ENCODE results near the gene RASA3.

- TF ChIP-seq, protein P1, sequence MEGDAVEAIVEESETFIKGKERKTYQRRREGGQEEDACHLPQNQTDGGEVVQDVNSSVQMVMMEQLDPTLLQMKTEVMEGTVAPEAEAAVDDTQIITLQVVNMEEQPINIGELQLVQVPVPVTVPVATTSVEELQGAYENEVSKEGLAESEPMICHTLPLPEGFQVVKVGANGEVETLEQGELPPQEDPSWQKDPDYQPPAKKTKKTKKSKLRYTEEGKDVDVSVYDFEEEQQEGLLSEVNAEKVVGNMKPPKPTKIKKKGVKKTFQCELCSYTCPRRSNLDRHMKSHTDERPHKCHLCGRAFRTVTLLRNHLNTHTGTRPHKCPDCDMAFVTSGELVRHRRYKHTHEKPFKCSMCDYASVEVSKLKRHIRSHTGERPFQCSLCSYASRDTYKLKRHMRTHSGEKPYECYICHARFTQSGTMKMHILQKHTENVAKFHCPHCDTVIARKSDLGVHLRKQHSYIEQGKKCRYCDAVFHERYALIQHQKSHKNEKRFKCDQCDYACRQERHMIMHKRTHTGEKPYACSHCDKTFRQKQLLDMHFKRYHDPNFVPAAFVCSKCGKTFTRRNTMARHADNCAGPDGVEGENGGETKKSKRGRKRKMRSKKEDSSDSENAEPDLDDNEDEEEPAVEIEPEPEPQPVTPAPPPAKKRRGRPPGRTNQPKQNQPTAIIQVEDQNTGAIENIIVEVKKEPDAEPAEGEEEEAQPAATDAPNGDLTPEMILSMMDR (conservative IDR thresholded peaks at IDR 0.05 in 1 of 2, IDR thresholded peaks at IDR 0.05 in 1 of 2; ENCODE audit: extremely low read depth in 1 of 2, insufficient read depth in 1 of 2, low read depth in 1 of 2, low read length in 2 of 2) = no peak
- no peak for TF ChIP-seq EZH2 (IDR thresholded peaks at IDR 0.05; ENCODE audit: borderline replicate concordance, low read length)
Measured at GRCh38 chr13:113992276-113993005, 140.0 kb downstream of the RASA3 start.
